ENCODE measurements around the gene KLHL29.

DNA sequence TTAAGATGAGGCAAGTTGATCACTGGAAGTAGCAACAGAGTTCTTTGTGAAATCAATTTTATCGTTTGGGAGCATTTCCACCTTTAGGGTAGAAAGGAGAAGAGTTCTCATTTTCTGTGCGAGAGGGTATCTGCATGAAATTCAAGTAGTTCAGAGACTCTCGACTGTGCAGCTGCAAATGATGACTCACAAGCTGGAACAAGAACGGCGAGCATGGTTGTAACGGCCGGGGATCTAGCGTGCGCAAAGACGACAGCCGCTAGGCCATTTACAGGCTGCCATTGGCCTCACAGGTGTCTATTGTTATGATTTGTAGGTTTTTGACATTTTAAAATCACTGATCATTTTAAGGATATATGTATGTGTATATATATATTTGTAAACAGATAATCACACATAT lies 5.2 kb downstream of the KLHL29 start:
- TF ChIP-seq POU2F2 (IDR thresholded peaks at IDR 0.05; ENCODE audit: low read depth, low read length) (no peak), POLR2A (IDR thresholded peaks at IDR 0.05; ENCODE audit: low read depth, low read length) (no peak), TAF1 (IDR thresholded peaks at IDR 0.05; ENCODE audit: low read depth, low read length) (no peak), POLR2AphosphoS5 (IDR thresholded peaks at IDR 0.05; ENCODE audit: low read depth, low read length) (no peak), SPI1 (IDR thresholded peaks at IDR 0.05; ENCODE audit: low read depth, low read length) (no peak)
